Adrenal gland (tissue), 12 donors: ENCODE measurements around the gene C2orf78. TPM values are rescaled to one million over a fixed set of nuclear protein-coding genes. Genes with fewer than 3 reads are reported as not detected.
A peak's percentile ranks its signal among the peaks of the same experiment; 100 is the strongest.

Experiments
- DNase-seq, 7 donors: peaks; one replicate each; pipeline ENCODE4 v3.0.0-alpha.2; 2019 to 2020
- H3K27ac ChIP-seq, 5 donors: fragments of 200-600 bp; sonication (generic) in 4 of 5; 1 replicate in 3 of 5; 2 replicates in 2 of 5; pipeline versions ENCODE4 v1.5.1 to v1.8.0; 2016 to 2020; ENCODE audit warnings: mild to moderate bottlenecking in 1 of 5
- H3K27me3 ChIP-seq: fragments of 200-600 bp; 2 replicates; pipeline ENCODE4 v1.8.0; 2021
- H3K36me3 ChIP-seq, 2 donors: fragments of 200-600 bp; replicated peaks in 1 of 2; 1 replicate in 1 of 2; 2 replicates in 1 of 2; pipeline versions ENCODE4 v1.5.1 to v1.8.0; 2018 to 2022
- H3K4me1 ChIP-seq, 2 donors: fragments of 200-600 bp; replicated peaks in 1 of 2; 1 replicate in 1 of 2; 2 replicates in 1 of 2; pipeline versions ENCODE4 v1.5.1 to v1.8.0; 2018 to 2021
- H3K4me3 ChIP-seq, 4 donors: fragments of 200-600 bp; sonication (generic) in 3 of 4; one replicate each; pipeline ENCODE4 v1.5.1; 2016 to 2018
- H3K9me3 ChIP-seq, 3 donors: fragments of 200-600 bp; sonication (generic) in 1 of 3; replicated peaks in 1 of 3; 1 replicate in 2 of 3; 2 replicates in 1 of 3; pipeline versions ENCODE4 v1.5.1 to v1.8.0; 2016 to 2021
- CTCF ChIP-seq, 6 experiments: fragments of 450-650 bp in 4 of 6; fragments of 200-600 bp in 2 of 6; sonication (generic) in 1 of 6; IDR thresholded peaks; 1 replicate in 5 of 6; 2 replicates in 1 of 6; pipeline versions ENCODE4 v1.5.1 to v1.8.0; 2016 to 2021; ENCODE audit warnings: antibody characterized with exemption in 6 of 6, mild to moderate bottlenecking in 2 of 6, moderate library complexity in 1 of 6
- POLR2A ChIP-seq, 2 donors: fragments of 450-650 bp; IDR thresholded peaks; one replicate each; pipeline ENCODE4 v1.6.1; 2017; ENCODE audit warnings: antibody characterized with exemption in 2 of 2, mild to moderate bottlenecking in 2 of 2, moderate library complexity in 1 of 2
- WGBS, 4 donors: extraction: QIAGEN DNeasy Blood & Tissue Kit in 2 of 4; methylation state at CpG; one replicate each; pipeline versions ENCODE4 v1.1.5 to v1.1.7; 2013 to 2017; 5-methylcytosine and 5-hydroxymethylcytosine counted together
- intact Hi-C, 2 donors: fragments of 100-400 bp; cut with DNase I; formaldehyde crosslinking; loops; one replicate each; pipeline versions ENCODE4 v1.14.1 to v1.15.0; 2022 to 2023
- polyA plus RNA-seq, 3 donors: library from polyadenylated mRNA; stranded (reverse); fragments of 200-250 nt in 2 of 3; fragments of 350-450 nt in 1 of 3; fragmentation: Illumina TruSeq in 1 of 3; extraction: RNeasy Lipid Tissue Mini Kit (QIAGEN cat#74804) in 1 of 3; gene quantifications; one replicate each; pipeline ENCODE4 v1.2.3, GENCODE V29; 2013 to 2014
- total RNA-seq, 9 donors: library from RNA; depleted of rRNA in 4 of 9; stranded (reverse); fragments of >200 nt in 4 of 9; fragments of 120-200 nt in 1 of 9; fragmentation: NEBNext Ultra II Directional in 1 of 9; extraction: Animal tissue kit (Norgen Biotek cat#: 25700) in 1 of 9; gene quantifications; one replicate each; pipeline versions ENCODE4 v1.1.0 to v1.2.4, GENCODE V29; 2013 to 2023
- donor health status: healthy with polysubstance abuse.
- donor health status: Bipolar disorder and iron deficiency.
- donor health status: DM: yes; HTN: yes; CAD: no.
- donor health status: DM: no; HTN: no; CAD: no.
- donor health status: DM: no; HTN: no; CAD: no.
- donor health status: DM: yes; HTN: yes; CAD: no.

The C2orf78 gene
- total and polyA plus RNA-seq, 12 donors: 0.08 TPM; not detected in 11

GRCh38 chr2:73855526-73855925 lies 71.5 kb downstream of the C2orf78 start:
- peaks cover 0 to 59% of the 10 kb centered on the region in 2 donors for H3K36me3 ChIP-seq

DNA sequence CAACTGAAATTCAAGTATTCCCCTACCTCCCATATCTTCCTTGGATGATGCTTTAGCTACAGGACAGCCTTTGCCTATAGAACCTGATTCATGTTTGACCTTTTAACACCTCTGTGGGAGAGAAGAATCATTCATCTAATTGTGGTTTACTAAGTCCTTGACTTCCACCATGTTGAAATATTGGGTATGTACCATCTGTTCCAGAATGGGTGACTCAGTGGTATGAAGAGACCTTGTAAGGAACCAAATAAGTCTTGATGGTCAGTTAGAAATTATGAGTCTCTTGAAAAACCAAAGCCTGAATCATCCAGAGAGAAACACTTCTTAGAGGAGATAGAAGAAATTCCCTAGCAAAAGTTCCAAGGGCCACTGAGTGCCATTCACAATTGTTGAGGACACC lies 72.2 kb downstream of the C2orf78 start:
- TF ChIP-seq POLR2A (IDR thresholded peaks at IDR 0.05): no peak
- TF ChIP-seq CTCF (IDR thresholded peaks at IDR 0.05): no peak
- intact Hi-C loops: no loop called here
- Histone ChIP-seq H3K4me3 (no peak overlapping the region), H3K27ac (no peak overlapping the region), H3K36me3 (peaks cover 0 to 59% of the 10 kb centered on the region in 2 donors), H3K4me1 (no peaks in the 10 kb centered on the region), H3K27me3 (no peaks in the 10 kb centered on the region), H3K9me3 (no peaks in the 10 kb centered on the region)
- no peak for DNase-seq

More at GRCh38 chr2:73855526-73855925, 71.5 kb downstream of the C2orf78 start:
- H3K9me3 ChIP-seq: no peaks in the 10 kb centered on the region
- no peaks in the 10 kb centered on the region for H3K27me3 ChIP-seq
- TF ChIP-seq CTCF (IDR thresholded peaks at IDR 0.05) (no peak), POLR2A (IDR thresholded peaks at IDR 0.05) (no peak)
- H3K27ac ChIP-seq: no peak overlapping the region
- H3K4me1 ChIP-seq: no peaks in the 10 kb centered on the region
- no peak for DNase-seq
- intact Hi-C loops: no loop called here
- 90 to 100% (median 92%) methylated on average over 2 of the region's 2 CpGs for WGBS, 4 donors
- no peak overlapping the region for H3K4me3 ChIP-seq

DNA sequence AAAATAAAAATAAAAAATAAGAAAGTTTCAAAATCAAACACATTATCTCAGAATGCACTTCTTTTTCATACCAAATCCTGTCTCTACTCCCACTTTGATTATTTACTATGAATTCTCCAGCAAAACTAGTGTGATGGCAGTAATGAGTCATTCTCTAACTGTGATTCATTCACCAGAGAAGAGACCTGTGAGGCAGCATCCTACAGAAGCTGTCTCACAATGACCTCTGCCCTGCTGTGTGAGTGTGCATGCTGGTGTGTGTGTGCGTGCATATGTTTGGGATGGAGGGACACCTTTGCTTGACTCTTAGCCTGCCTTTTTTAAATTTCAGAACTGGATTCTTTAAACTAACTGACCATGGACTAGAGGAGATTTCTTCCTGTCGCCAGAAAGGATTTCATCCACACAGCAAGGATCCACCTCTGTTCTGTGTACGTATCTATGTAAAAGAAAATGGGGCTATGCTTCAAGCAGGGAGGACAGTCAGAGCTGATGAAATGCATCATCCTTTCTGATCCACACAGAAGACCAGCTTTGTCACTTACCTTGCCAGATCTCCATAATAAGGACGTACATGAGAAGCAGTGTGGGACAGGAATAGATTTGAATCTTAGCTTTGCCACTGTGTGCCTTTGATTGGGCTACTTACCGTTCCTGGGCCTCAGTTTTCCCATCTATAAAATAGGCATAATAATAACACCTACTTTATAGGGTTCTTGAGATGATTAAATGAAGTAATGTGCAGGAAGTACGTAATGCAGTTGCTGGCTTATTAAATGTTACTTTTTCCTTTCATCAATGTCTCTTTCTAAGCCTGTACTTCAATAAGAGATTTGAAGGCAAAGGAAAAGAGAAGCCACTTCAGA lies 76.0 kb downstream of the C2orf78 start:
- 89 to 95% (median 91%) methylated on average over 6 of the region's 6 CpGs for WGBS, 4 donors
- no peaks in the 10 kb centered on the region for H3K9me3 ChIP-seq

GRCh38 chr2:73862987-73863386 lies 79.0 kb downstream of the C2orf78 start:
- Histone ChIP-seq H3K9me3 (no peaks in the 10 kb centered on the region), H3K4me3 (no peak overlapping the region), H3K27ac (no peak overlapping the region), H3K36me3 (peaks cover 0 to 57% of the 10 kb centered on the region in 2 donors), H3K4me1 (no peaks in the 10 kb centered on the region), H3K27me3 (no peaks in the 10 kb centered on the region)
- DNase-seq: no peak
- 62 to 98% (median 90%) methylated on average over 2 of the region's 2 CpGs for WGBS, 4 donors
- intact Hi-C loops: no loop called here
- TF ChIP-seq POLR2A (IDR thresholded peaks at IDR 0.05) (no peak), CTCF (IDR thresholded peaks at IDR 0.05) (no peak)

More for the DNA sequence above, 76.0 kb downstream of the C2orf78 start:
- no peaks in the 10 kb centered on the region for H3K27me3 ChIP-seq
- H3K4me3 ChIP-seq: no peak overlapping the region
- H3K36me3 ChIP-seq: peaks cover 0 to 74% of the 10 kb centered on the region in 2 donors
- H3K4me1 ChIP-seq: no peaks in the 10 kb centered on the region
- peak in 3 of 7 donors; percentile 9 to 33 (median 29) for DNase-seq
- H3K27ac ChIP-seq: no peak overlapping the region
- TF ChIP-seq POLR2A (IDR thresholded peaks at IDR 0.05) (no peak), CTCF (IDR thresholded peaks at IDR 0.05) (no peak)
- intact Hi-C loops: no loop called here

Other genes with a start within 250 kb of the C2orf78 start
- gene NAT8, start 141.8 kb upstream of the C2orf78 start, total RNA-seq: under 1 TPM in 4 of 9 donors, not detected in 5; 0.50 to 0.96 (median 0.60) TPM
- 1 to 10 TPM in 1 of 3 donors, under 1 TPM in 1, not detected in 1; 0.10 to 1.2 TPM for gene NAT8, start 141.8 kb upstream of the C2orf78 start, polyA plus RNA-seq
- 10 to 100 TPM; 17.2 to 47.9 (median 21.5) TPM for gene TPRKB, start 46.8 kb upstream of the C2orf78 start, total RNA-seq
- gene TPRKB, start 46.8 kb upstream of the C2orf78 start, polyA plus RNA-seq: 10 to 100 TPM; 50.9 to 67.2 (median 62.2) TPM
- gene DUSP11, start 4.1 kb upstream of the C2orf78 start, total RNA-seq: 10 to 100 TPM; 12.1 to 31.8 (median 16.9) TPM
- gene DUSP11, start 4.1 kb upstream of the C2orf78 start, polyA plus RNA-seq: 10 to 100 TPM; 11.3 to 26.3 (median 13.7) TPM
- 10 to 100 TPM; 15.7 to 40.2 (median 29.0) TPM for gene STAMBP, start 44.8 kb downstream of the C2orf78 start, total RNA-seq
- gene STAMBP, start 44.8 kb downstream of the C2orf78 start, polyA plus RNA-seq: 10 to 100 TPM; 18.4 to 44.8 (median 24.1) TPM
- 10 to 100 TPM in 2 of 9 donors, 1 to 10 TPM in 4, under 1 TPM in 3; 0.52 to 13.3 (median 2.6) TPM for gene ACTG2, start 108.8 kb downstream of the C2orf78 start, total RNA-seq
- 10 to 100 TPM; 14.1 to 94.0 (median 66.9) TPM for gene ACTG2, start 108.8 kb downstream of the C2orf78 start, polyA plus RNA-seq
- gene DGUOK, start 142.7 kb downstream of the C2orf78 start, total RNA-seq: 10 to 100 TPM; 40.0 to 87.5 (median 56.8) TPM
- 100 to 1,000 TPM in 1 of 3 donors, 10 to 100 TPM in 2; 57.1 to 112 (median 88.4) TPM for gene DGUOK, start 142.7 kb downstream of the C2orf78 start, polyA plus RNA-seq
- gene TET3, start 200.7 kb downstream of the C2orf78 start, total RNA-seq: 1 to 10 TPM; 1.6 to 8.6 (median 6.0) TPM
- 1 to 10 TPM; 1.3 to 5.7 (median 1.3) TPM for gene TET3, start 200.7 kb downstream of the C2orf78 start, polyA plus RNA-seq